Measurements from ENCODE around the gene PRLH. TPM values are rescaled to one million over a fixed set of nuclear protein-coding genes. Genes with fewer than 3 reads are reported as not detected.

PRLH gene
- total RNA-seq, 1 experiment from 2014 or later: not detected

DNA sequence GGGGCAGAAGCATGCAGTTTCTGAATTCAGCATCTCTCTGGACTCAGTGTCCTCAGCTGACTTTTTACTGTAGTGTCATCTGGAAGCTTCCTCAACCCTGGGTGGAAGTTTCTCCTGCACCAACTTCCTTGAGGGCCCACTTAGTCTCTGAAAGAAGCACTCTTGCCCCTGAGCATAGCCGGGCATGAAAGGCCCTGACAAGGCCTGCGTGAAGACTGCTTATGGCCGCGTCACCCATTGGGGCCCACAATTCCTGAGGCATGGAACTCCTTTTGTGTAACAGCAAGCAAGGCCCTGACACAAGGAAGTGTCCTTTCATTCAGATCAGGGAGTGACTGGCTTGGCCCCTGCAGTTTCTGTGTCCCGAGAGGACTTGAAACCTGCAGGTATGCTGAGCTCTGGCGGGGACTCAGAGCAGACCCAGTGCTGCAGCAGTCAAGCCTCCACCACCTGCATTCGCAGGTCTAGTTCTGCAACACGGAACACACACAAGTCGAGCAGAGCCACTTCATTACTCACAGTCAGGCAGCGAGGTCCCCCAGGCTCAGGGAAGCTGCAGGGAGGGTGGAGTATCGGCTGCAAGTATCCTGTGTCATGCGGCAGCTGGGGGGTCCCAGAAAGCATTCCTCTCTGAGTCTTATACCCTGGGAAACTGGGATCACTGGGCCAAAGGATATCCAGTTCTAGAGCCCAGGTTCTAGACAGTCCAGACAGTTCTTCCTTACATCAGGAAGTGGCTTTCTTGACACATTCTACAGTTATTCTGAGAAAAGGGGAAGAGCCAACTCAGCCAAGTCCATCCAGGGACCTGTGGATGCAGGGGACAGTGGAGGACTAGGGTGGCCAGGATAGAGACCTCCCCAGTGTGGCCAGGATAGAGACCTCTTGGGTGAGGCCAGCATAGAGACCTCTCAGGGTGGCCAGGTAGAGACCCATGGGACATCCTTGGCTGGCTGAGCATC lies 35.6 kb upstream of the PRLH start:
- ATAC-seq: no peak
- Mint-ChIP-seq H3K36me3 (no peaks in the 10 kb centered on the region; the same call in 1 of the 2 replicates), H3K27ac (no peak overlapping the region), H3K4me3 (no peak overlapping the region), H3K4me1 (peaks cover 14% of the 10 kb centered on the region), H3K27me3 (ENCODE audit: low read depth) (peaks cover 6% of the 10 kb centered on the region; the same call in 1 of the 2 replicates), H3K9me3 (no peaks in the 10 kb centered on the region)
- POLR2A ChIA-PET: no interaction called here
- no peak for DNase-seq (ENCODE audit: low spot score)
- TF ChIP-seq, protein P1, sequence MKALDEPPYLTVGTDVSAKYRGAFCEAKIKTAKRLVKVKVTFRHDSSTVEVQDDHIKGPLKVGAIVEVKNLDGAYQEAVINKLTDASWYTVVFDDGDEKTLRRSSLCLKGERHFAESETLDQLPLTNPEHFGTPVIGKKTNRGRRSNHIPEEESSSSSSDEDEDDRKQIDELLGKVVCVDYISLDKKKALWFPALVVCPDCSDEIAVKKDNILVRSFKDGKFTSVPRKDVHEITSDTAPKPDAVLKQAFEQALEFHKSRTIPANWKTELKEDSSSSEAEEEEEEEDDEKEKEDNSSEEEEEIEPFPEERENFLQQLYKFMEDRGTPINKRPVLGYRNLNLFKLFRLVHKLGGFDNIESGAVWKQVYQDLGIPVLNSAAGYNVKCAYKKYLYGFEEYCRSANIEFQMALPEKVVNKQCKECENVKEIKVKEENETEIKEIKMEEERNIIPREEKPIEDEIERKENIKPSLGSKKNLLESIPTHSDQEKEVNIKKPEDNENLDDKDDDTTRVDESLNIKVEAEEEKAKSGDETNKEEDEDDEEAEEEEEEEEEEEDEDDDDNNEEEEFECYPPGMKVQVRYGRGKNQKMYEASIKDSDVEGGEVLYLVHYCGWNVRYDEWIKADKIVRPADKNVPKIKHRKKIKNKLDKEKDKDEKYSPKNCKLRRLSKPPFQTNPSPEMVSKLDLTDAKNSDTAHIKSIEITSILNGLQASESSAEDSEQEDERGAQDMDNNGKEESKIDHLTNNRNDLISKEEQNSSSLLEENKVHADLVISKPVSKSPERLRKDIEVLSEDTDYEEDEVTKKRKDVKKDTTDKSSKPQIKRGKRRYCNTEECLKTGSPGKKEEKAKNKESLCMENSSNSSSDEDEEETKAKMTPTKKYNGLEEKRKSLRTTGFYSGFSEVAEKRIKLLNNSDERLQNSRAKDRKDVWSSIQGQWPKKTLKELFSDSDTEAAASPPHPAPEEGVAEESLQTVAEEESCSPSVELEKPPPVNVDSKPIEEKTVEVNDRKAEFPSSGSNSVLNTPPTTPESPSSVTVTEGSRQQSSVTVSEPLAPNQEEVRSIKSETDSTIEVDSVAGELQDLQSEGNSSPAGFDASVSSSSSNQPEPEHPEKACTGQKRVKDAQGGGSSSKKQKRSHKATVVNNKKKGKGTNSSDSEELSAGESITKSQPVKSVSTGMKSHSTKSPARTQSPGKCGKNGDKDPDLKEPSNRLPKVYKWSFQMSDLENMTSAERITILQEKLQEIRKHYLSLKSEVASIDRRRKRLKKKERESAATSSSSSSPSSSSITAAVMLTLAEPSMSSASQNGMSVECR (CRISPR knock-in tag; IDR thresholded peaks at IDR 0.05; ENCODE audit: borderline replicate concordance): no peak
- TF ChIP-seq, protein P2, sequence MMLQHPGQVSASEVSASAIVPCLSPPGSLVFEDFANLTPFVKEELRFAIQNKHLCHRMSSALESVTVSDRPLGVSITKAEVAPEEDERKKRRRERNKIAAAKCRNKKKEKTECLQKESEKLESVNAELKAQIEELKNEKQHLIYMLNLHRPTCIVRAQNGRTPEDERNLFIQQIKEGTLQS (CRISPR knock-in tag; conservative IDR thresholded peaks at IDR 0.05): no peak
- TF ChIP-seq ZNF416 (CRISPR knock-in tag; IDR thresholded peaks at IDR 0.05) (no peak), TCF7 (CRISPR knock-in tag; IDR thresholded peaks at IDR 0.05; ENCODE audit: low read depth) (no peak), NR2C2 (CRISPR knock-in tag; IDR thresholded peaks at IDR 0.05) (no peak), TEAD1 (CRISPR knock-in tag; IDR thresholded peaks at IDR 0.05) (no peak), MAX (CRISPR knock-in tag; IDR thresholded peaks at IDR 0.05) (no peak), EMX1 (CRISPR knock-in tag; IDR thresholded peaks at IDR 0.05) (no peak), ZMAT4 (CRISPR knock-in tag; IDR thresholded peaks at IDR 0.05) (no peak), ESRRA (CRISPR knock-in tag; IDR thresholded peaks at IDR 0.05; ENCODE audit: borderline replicate concordance) (no peak), HMGXB4 (CRISPR knock-in tag; IDR thresholded peaks at IDR 0.05) (no peak), ZNF532 (CRISPR knock-in tag; IDR thresholded peaks at IDR 0.05; ENCODE audit: borderline replicate concordance) (no peak), ZNF138 (CRISPR knock-in tag; conservative IDR thresholded peaks at IDR 0.05) (no peak), PRRX2 (CRISPR knock-in tag; IDR thresholded peaks at IDR 0.05) (no peak), SP1 (CRISPR knock-in tag; conservative IDR thresholded peaks at IDR 0.05) (no peak), FOXP4 (CRISPR knock-in tag; IDR thresholded peaks at IDR 0.05) (no peak)
- TF ChIP-seq, protein P3, sequence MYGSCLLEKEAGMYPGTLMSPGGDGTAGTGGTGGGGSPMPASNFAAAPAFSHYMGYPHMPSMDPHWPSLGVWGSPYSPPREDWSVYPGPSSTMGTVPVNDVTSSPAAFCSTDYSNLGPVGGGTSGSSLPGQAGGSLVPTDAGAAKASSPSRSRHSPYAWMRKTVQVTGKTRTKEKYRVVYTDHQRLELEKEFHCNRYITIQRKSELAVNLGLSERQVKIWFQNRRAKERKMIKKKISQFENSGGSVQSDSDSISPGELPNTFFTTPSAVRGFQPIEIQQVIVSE (CRISPR knock-in tag; IDR thresholded peaks at IDR 0.05; ENCODE audit: borderline replicate concordance): no peak
- CTCF ChIA-PET: interaction anchor here (2.0 to 2.9 kb wide), 2 partner anchors 18 to 41 kb away, joined by 7 to 10 read pairs; no protein-coding TSS in a partner anchor
